Measurements from ENCODE around the gene ZNF717. TPM values are rescaled to one million over a fixed set of nuclear protein-coding genes. Genes with fewer than 3 reads are reported as not detected.
"Not testable (repeated sequence)": the region's sequence is repeated elsewhere in the genome, so short reads cannot be mapped to it uniquely, and the experiment has no call there.

The ZNF717 gene
- 15.7 to 18.2 TPM (median 17.1 TPM) in 3 replicates for total RNA-seq

DNA sequence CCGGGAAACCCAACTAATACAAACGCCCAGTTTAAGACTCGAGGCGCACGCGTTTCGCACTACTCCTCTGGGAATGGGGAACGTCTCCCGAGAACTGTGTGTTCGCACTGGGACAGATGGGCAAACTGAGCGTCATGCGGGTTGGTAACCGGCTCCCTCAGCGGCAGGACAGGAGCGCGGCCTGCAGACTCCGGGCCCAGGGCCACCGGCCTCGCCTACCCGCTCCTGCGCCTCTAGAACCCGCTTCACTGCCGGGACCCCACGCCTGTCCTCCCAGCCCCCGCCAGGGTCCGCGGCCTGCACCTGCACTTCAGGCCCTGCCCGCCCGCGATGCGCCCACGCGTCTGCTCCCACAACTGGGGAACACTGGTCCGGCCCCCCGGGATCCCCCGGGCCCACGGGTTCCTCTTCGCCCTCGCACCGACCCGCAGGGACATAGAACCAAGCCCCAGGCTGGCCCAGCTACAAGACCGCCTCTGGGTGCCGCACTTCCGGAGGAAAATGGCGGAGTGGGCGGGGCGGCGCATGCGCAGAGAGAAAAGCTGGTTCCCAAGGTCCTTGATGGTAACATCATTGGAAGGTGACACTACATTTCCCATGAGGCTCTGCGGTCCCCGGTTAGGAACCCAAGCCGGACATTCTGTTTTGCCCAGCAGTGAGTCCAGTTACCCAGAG, at the start of gene ZNF717:
TSS of gene ZNF717 (minus strand) at position 469 of the 675 bp plus-strand sequence. CDS start 2,187 bp downstream, outside the sequence.
- not testable (repeated sequence) for H3K27me3 Mint-ChIP-seq (ENCODE audit: low read depth); H3K4me1 Mint-ChIP-seq
- peak; percentile 64 to 90 for DNase-seq (ENCODE audit: low spot score in 2 of 2, unreplicated experiment in 2 of 2)
- Mint-ChIP-seq H3K27ac (peak within 1 kb of the TSS; percentile 87), H3K9me3 (peaks cover 46% of the 10 kb centered on the region), H3K36me3 (peaks cover 18% of the 10 kb centered on the region), H3K4me3 (peak within 1 kb of the TSS; percentile 77)

DNA sequence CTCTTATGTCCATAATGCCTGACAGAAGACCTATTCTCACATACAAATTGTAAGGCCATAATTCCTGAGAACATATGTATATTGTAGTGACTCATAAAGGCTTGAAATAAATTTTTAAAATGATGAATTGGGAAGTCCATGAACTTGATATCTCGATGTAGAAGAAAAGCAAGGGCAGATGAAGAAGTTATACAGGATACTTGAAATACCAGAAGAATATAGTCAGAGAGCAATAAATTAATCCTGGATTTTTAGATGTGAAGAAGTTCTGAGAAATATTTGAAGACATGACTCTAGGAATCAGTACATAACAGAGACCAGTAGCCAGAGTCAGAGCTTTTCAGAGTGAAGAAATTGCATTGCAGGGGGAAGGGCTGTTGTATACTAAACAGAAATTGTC, 45.7 kb upstream of the ZNF717 start:
- not testable (repeated sequence) for H3K4me3 Mint-ChIP-seq; DNase-seq (ENCODE audit: low spot score in 2 of 2, unreplicated experiment in 2 of 2); H3K36me3 Mint-ChIP-seq; H3K27me3 Mint-ChIP-seq (ENCODE audit: low read depth)
- Mint-ChIP-seq H3K27ac (peak overlapping the region; percentile 75), H3K4me1 (peaks cover 22% of the 10 kb centered on the region), H3K9me3 (peaks cover 12% of the 10 kb centered on the region)

DNA sequence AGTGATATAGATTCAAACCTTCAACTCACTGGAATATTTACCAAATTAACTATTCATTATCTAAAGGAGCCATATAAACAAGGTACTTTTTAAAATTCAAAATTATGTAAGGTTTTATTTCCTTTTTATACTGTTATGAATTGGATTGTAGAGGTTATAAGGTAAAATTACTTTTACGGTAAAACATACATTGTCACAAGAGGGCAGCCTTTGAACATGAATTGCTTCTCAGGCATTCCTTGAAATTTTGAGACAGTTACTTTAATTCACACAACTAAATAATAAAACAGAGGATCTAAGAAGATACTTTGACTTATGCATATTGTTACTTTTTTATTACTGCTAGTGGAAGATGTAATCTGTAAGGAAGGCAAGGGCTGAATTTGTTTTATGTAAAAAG, 32.7 kb upstream of the ZNF717 start:
- not testable (repeated sequence) for DNase-seq (ENCODE audit: low spot score in 2 of 2, unreplicated experiment in 2 of 2); H3K9me3 Mint-ChIP-seq; H3K36me3 Mint-ChIP-seq; H3K27ac Mint-ChIP-seq; H3K4me3 Mint-ChIP-seq; H3K27me3 Mint-ChIP-seq (ENCODE audit: low read depth)
- peaks cover 16% of the 10 kb centered on the region for H3K4me1 Mint-ChIP-seq
- TF ChIP-seq, protein P1, sequence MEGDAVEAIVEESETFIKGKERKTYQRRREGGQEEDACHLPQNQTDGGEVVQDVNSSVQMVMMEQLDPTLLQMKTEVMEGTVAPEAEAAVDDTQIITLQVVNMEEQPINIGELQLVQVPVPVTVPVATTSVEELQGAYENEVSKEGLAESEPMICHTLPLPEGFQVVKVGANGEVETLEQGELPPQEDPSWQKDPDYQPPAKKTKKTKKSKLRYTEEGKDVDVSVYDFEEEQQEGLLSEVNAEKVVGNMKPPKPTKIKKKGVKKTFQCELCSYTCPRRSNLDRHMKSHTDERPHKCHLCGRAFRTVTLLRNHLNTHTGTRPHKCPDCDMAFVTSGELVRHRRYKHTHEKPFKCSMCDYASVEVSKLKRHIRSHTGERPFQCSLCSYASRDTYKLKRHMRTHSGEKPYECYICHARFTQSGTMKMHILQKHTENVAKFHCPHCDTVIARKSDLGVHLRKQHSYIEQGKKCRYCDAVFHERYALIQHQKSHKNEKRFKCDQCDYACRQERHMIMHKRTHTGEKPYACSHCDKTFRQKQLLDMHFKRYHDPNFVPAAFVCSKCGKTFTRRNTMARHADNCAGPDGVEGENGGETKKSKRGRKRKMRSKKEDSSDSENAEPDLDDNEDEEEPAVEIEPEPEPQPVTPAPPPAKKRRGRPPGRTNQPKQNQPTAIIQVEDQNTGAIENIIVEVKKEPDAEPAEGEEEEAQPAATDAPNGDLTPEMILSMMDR (IDR thresholded peaks at IDR 0.05; ENCODE audit: unreplicated experiment), result peak; percentile 36

DNA sequence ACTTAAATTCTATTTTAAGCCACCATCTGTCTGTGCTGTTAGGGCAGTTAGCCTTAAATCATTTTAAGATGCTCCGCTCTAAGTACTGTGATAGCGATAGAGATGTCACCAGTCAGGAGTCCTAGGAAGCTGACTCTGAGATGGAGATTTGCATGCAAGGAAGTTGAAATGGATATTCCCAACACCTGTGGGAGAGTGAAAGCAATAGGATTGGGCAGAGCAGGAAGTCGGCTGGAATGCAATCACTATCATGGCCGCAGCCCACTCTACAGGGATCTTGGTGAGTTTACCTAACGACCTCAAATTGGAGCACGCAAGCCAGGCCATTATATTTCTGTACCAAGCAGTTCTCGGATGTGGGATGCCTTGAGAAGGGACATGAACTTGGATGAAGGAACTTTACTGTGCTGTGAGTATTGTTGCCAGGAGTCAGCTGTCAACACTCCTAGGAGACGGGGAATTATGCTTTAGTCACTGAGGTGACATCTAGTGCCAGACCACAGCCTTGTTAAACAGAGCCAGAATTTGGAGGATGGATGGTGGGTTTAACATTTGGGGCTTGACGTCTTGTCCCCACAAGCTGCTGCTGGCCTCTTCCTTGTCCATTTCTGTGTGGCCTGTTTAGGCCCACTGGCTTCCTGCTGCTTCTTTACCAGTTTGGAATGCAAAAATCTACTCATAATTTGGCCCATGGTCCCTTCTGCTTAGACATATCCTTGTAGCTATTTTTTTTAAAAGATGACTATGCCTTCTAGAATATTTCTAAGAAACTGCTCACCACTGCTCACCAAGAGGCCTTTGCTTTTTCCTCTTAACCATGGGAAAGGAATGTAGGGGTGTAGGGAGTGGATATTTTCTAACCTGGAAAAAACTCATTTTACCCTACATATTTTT, 31.2 kb upstream of the ZNF717 start:
- DNase-seq (ENCODE audit: low spot score in 2 of 2, unreplicated experiment in 2 of 2), result not testable (repeated sequence)

DNA sequence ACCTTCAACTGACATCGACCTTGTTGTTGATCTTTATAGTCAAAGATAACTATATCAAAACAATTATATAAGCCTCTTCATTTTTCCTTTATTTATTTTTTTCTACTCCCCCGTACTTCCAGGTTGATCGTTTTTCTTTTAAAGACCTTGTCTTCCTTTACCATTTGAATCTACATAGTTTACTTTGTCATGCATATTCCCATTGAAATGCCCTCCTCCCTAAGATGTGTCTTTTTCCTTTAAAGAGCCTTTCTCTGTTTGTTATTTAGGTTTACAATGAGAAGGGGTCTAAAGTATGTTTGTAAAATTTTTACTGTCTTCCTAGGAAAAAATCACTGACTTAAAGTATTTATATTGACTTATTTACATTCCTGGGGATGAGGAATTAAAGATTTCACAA, 29.4 kb upstream of the ZNF717 start:
- peaks cover 1% of the 10 kb centered on the region for H3K27me3 Mint-ChIP-seq (ENCODE audit: low read depth)
- DNase-seq (ENCODE audit: low spot score in 2 of 2, unreplicated experiment in 2 of 2), result no peak
- no peak overlapping the region for H3K27ac Mint-ChIP-seq
- no peaks in the 10 kb centered on the region for H3K36me3 Mint-ChIP-seq
- peaks cover 4% of the 10 kb centered on the region for H3K9me3 Mint-ChIP-seq
- TF ChIP-seq, protein P1 (IDR thresholded peaks at IDR 0.05; ENCODE audit: unreplicated experiment), result no peak
- H3K4me1 Mint-ChIP-seq, result peaks cover 16% of the 10 kb centered on the region
- H3K4me3 Mint-ChIP-seq, result no peak overlapping the region

More for the DNA sequence above, 31.2 kb upstream of the ZNF717 start:
- not testable (repeated sequence) for H3K4me3 Mint-ChIP-seq; H3K27me3 Mint-ChIP-seq (ENCODE audit: low read depth); H3K9me3 Mint-ChIP-seq; H3K36me3 Mint-ChIP-seq; H3K27ac Mint-ChIP-seq
- H3K4me1 Mint-ChIP-seq, result peaks cover 16% of the 10 kb centered on the region

DNA sequence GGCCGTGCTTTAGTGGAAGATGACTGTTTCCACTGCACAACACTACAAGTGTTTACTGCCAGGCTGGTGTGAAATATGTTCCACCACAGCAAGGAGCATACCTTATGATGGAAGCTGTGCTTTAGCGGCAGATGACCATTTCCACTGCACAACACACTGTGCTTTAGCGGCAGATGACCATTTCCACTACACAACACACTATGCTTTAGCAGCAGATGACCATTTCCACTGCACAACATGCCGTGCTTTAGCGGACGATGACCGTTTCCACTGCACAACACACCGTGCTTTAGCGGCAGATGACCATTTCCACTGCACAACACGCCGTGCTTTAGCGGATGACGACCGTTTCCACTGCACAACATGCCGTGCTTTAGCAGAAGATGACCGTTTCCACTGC, 2.8 kb downstream of the ZNF717 start:
- no peak for DNase-seq (ENCODE audit: low spot score in 2 of 2, unreplicated experiment in 2 of 2)
- peaks cover 4% of the 10 kb centered on the region for H3K4me1 Mint-ChIP-seq
- peaks cover 40% of the 10 kb centered on the region for H3K36me3 Mint-ChIP-seq
- H3K9me3 Mint-ChIP-seq, result peaks cover 57% of the 10 kb centered on the region
- no peak overlapping the region for H3K27ac Mint-ChIP-seq
- TF ChIP-seq, protein P1 (IDR thresholded peaks at IDR 0.05; ENCODE audit: unreplicated experiment), result no peak
- H3K27me3 Mint-ChIP-seq (ENCODE audit: low read depth), result no peaks in the 10 kb centered on the region
- no peak overlapping the region for H3K4me3 Mint-ChIP-seq

Data from mesothelial cell of epicardium (in vitro differentiated cells).